ENCODE results near the gene AKR1E2.

DNA sequence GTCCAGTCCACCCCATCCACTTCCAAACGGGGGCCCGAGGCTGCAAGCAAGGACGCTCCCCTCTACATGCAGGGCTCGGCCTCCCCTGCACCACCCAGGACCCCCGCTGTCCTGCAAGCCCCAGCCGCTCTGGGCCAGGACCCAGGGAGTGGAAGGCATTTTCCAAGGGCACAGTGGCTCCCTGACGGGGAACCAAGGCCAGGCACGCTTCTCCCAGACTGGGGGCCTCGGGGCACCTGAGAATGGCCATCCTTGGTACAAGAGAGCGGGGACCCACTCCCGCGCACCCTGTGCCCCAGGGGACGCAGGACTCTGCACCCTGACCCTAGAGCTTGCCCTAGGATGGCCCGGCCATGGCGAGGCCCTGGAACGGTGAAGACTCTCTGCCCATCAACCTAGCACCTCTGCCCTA, 545 bp upstream of the AKR1E2 start:
- TF ChIP-seq, protein P1, sequence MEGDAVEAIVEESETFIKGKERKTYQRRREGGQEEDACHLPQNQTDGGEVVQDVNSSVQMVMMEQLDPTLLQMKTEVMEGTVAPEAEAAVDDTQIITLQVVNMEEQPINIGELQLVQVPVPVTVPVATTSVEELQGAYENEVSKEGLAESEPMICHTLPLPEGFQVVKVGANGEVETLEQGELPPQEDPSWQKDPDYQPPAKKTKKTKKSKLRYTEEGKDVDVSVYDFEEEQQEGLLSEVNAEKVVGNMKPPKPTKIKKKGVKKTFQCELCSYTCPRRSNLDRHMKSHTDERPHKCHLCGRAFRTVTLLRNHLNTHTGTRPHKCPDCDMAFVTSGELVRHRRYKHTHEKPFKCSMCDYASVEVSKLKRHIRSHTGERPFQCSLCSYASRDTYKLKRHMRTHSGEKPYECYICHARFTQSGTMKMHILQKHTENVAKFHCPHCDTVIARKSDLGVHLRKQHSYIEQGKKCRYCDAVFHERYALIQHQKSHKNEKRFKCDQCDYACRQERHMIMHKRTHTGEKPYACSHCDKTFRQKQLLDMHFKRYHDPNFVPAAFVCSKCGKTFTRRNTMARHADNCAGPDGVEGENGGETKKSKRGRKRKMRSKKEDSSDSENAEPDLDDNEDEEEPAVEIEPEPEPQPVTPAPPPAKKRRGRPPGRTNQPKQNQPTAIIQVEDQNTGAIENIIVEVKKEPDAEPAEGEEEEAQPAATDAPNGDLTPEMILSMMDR (IDR thresholded peaks at IDR 0.05; ENCODE audit: low read depth, low read length, poor library complexity, severe bottlenecking) = no peak
- no peak for TF ChIP-seq EZH2phosphoT487 (IDR thresholded peaks at IDR 0.05; ENCODE audit: borderline replicate concordance, low read length)
